Stimulated activated CD4-positive, alpha-beta T cell treated with anti-CD3 and anti-CD28 coated beads, Interleukin-2, amount 100 ng/mL, for 4 hours (primary cell): ENCODE results near the gene FAM222B.
A peak's percentile ranks its signal among the peaks of the same experiment; 100 is the strongest.

Source experiments
- DNase-seq: peaks from one replicate; pipeline ENCODE4 v3.0.0-alpha.2; 2020; ENCODE audit warnings: low read depth

The FAM222B gene

DNA sequence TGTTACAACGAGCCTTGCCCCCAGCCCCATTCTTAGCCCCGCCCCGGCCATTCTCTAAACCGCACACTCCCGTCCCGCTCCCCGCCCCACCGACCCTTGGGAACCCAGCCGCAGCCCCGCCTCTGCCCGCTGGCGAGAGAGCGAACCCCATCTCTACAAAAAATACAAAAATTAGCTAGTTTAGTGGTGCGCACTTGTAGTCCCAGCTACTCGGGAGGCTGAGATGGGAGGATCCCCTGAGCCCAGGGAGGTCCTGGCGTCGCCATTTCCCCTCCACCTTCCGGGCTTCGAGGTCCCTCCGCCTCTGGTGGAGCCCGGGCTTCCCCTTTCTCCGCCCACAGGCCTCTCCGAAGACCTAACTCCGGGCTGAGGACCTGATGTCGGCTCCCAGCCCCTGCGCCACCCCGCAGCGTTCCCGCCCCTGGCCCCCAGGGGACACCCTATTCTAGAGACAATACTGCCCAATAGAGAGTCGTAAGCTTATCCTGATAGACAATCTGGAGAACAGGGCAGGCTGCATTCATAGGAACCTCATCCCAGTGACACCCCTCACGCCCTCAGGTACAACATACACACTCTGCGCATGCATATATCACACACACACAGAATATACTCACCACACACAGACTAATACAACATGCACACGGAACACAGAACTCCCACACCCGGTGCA is 130.4 kb downstream of the FAM222B start:
- peak; percentile 50 for DNase-seq

DNA sequence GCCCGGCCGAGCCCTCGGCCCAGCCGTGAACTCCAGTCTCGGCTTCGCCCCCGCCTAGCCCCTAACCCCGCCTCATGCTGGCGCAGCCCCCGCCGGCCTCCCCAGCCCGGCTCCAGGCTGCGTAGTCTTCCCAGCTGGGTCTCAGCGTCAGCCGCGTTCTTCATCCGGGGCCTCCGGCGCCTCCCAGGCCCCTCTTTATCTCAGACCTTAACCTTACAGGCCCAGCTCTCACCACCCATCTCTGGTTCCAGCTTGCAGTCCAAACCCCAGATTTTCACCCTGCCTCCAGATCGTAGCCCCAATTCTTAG is 130.9 kb downstream of the FAM222B start, which contains the start of gene PROCA1:
Gene PROCA1, minus strand, starts transcription at position 166 of the 309 bp plus-strand sequence. CDS start 228 bp downstream, outside the sequence.
- peak; percentile 22 for DNase-seq

- DNase-seq = peak; percentile 87
Measured at GRCh38 chr17:28710861-28711722, 131.5 kb downstream of the FAM222B start.

- no peak for DNase-seq
Measured at GRCh38 chr17:28707339-28707720, 135.3 kb downstream of the FAM222B start.

GRCh38 chr17:28706471-28707338 is 135.9 kb downstream of the FAM222B start:
- DNase-seq = no peak
